ENCODE results near the gene TSHZ2.

- TF ChIP-seq, protein P1, sequence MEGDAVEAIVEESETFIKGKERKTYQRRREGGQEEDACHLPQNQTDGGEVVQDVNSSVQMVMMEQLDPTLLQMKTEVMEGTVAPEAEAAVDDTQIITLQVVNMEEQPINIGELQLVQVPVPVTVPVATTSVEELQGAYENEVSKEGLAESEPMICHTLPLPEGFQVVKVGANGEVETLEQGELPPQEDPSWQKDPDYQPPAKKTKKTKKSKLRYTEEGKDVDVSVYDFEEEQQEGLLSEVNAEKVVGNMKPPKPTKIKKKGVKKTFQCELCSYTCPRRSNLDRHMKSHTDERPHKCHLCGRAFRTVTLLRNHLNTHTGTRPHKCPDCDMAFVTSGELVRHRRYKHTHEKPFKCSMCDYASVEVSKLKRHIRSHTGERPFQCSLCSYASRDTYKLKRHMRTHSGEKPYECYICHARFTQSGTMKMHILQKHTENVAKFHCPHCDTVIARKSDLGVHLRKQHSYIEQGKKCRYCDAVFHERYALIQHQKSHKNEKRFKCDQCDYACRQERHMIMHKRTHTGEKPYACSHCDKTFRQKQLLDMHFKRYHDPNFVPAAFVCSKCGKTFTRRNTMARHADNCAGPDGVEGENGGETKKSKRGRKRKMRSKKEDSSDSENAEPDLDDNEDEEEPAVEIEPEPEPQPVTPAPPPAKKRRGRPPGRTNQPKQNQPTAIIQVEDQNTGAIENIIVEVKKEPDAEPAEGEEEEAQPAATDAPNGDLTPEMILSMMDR (IDR thresholded peaks at IDR 0.05), result no peak
- no peak for TF ChIP-seq POLR2A (IDR thresholded peaks at IDR 0.05)
Observed at GRCh38 chr20:53085720-53086119, 113.6 kb downstream of the TSHZ2 start.

Measured in testis (tissue), 2 donors.